Neural crest cell (in vitro differentiated cells): ENCODE data around the gene SVOP. TPM values are rescaled to one million over a fixed set of nuclear protein-coding genes. Genes with fewer than 3 reads are reported as not detected.
A peak's percentile ranks its signal among the peaks of the same experiment; 100 is the strongest.

ENCODE experiments used
- DNase-seq: peaks from one replicate; pipeline ENCODE4 v3.0.0; 2021; ENCODE audit warnings: low read depth, mixed read lengths, low spot score
- H3K27ac Mint-ChIP-seq: one replicate; pipeline ENCODE4 v1.8.0; 2021; ENCODE audit warnings: mild to moderate bottlenecking, mixed read lengths; ENCODE audit not compliant: unreplicated experiment
- H3K27me3 Mint-ChIP-seq: 2 replicates; pipeline ENCODE4 v1.8.0; 2021; ENCODE audit warnings: low read depth, mild to moderate bottlenecking, mixed read lengths
- H3K36me3 Mint-ChIP-seq: 2 replicates; pipeline ENCODE4 v1.8.0; 2021; ENCODE audit warnings: low read depth, mild to moderate bottlenecking, mixed read lengths
- H3K4me1 Mint-ChIP-seq: 2 replicates; pipeline ENCODE4 v1.8.0; 2021; ENCODE audit warnings: mixed read lengths
- H3K4me3 Mint-ChIP-seq: one replicate; pipeline ENCODE4 v1.8.0; 2021; ENCODE audit warnings: mild to moderate bottlenecking, mixed read lengths
- H3K9me3 Mint-ChIP-seq: 2 replicates; pipeline ENCODE4 v1.8.0; 2021; ENCODE audit warnings: mixed read lengths
- CTCF ChIP-seq: fragments of 200-600 bp; sonication (generic); conservative IDR thresholded peaks from 2 replicates; pipeline ENCODE4 v1.5.0; 2021; ENCODE audit warnings: antibody characterized with exemption, mild to moderate bottlenecking
- total RNA-seq: library from RNA; stranded (reverse); gene quantifications from 2 replicates; pipeline ENCODE4 v1.2.1, GENCODE V29; 2021

SVOP gene
- total RNA-seq, 1 donor from 2014 or later: 1.9 TPM

- Mint-ChIP-seq H3K9me3 (no peaks in the 10 kb centered on the region), H3K36me3 (no peaks in the 10 kb centered on the region), H3K27me3 (peaks cover 26% of the 10 kb centered on the region), H3K4me1 (peaks cover 7% of the 10 kb centered on the region), H3K4me3 (peak overlapping the region; percentile 44), H3K27ac (no peak overlapping the region)
- no peak for TF ChIP-seq CTCF
- no peak for DNase-seq
Observed at GRCh38 chr12:109020146-109020795, 597 bp downstream of the SVOP start.

- no peak for TF ChIP-seq CTCF
- no peak overlapping the region for H3K4me3 Mint-ChIP-seq
- peaks cover 7% of the 10 kb centered on the region for H3K4me1 Mint-ChIP-seq
- H3K36me3 Mint-ChIP-seq: no peaks in the 10 kb centered on the region
- no peak overlapping the region for H3K27ac Mint-ChIP-seq
- peaks cover 39% of the 10 kb centered on the region for H3K27me3 Mint-ChIP-seq
- no peak for DNase-seq
- H3K9me3 Mint-ChIP-seq: no peaks in the 10 kb centered on the region
Observed at GRCh38 chr12:109018296-109018695, 2.6 kb downstream of the SVOP start.

GRCh38 chr12:109016978-109017377, 3.9 kb downstream of the SVOP start:
- no peak for TF ChIP-seq CTCF
- no peaks in the 10 kb centered on the region for H3K36me3 Mint-ChIP-seq
- peaks cover 44% of the 10 kb centered on the region for H3K27me3 Mint-ChIP-seq
- peaks cover 7% of the 10 kb centered on the region for H3K4me1 Mint-ChIP-seq
- no peaks in the 10 kb centered on the region for H3K9me3 Mint-ChIP-seq
- no peak overlapping the region for H3K4me3 Mint-ChIP-seq
- H3K27ac Mint-ChIP-seq: no peak overlapping the region
- DNase-seq: no peak

GRCh38 chr12:109016016-109016415, 4.9 kb downstream of the SVOP start:
- H3K27ac Mint-ChIP-seq: no peak overlapping the region
- H3K27me3 Mint-ChIP-seq: peaks cover 53% of the 10 kb centered on the region
- no peaks in the 10 kb centered on the region for H3K9me3 Mint-ChIP-seq
- no peaks in the 10 kb centered on the region for H3K36me3 Mint-ChIP-seq
- H3K4me3 Mint-ChIP-seq: no peak overlapping the region
- no peak for DNase-seq
- peaks cover 5% of the 10 kb centered on the region for H3K4me1 Mint-ChIP-seq
- TF ChIP-seq CTCF: no peak

GRCh38 chr12:109014984-109015765, 5.7 kb downstream of the SVOP start:
- DNase-seq: no peak
- TF ChIP-seq CTCF: no peak
- no peaks in the 10 kb centered on the region for H3K9me3 Mint-ChIP-seq
- H3K27me3 Mint-ChIP-seq: peaks cover 53% of the 10 kb centered on the region
- H3K27ac Mint-ChIP-seq: no peak overlapping the region
- H3K4me3 Mint-ChIP-seq: no peak overlapping the region
- H3K4me1 Mint-ChIP-seq: no peaks in the 10 kb centered on the region
- no peaks in the 10 kb centered on the region for H3K36me3 Mint-ChIP-seq
